K562 (cell line): ENCODE results near the gene YBX2. TPM values are rescaled to one million over a fixed set of nuclear protein-coding genes. Genes with fewer than 3 reads are reported as not detected.

Source experiments
- CBFA2T3 ChIP-seq: fragments of 450-650 bp; IDR thresholded peaks from 2 replicates; pipeline ENCODE4 v1.6.1; 2017
- DACH1 ChIP-seq: fragments of 450-650 bp; IDR thresholded peaks from 2 replicates; pipeline ENCODE4 v1.6.1; 2018; ENCODE audit not compliant: partially characterized antibody
- EGR1 ChIP-seq: fragments of 450-650 bp; conservative IDR thresholded peaks from 2 replicates; pipeline ENCODE4 v1.6.1; 2017; ENCODE audit warnings: mild to moderate bottlenecking
- ETV5 ChIP-seq: sonication (generic); formaldehyde crosslinking; IDR thresholded peaks from 2 replicates; pipeline ENCODE4 v1.4.0; 2020; ENCODE audit warnings: low read depth, mild to moderate bottlenecking, missing genetic modification reagents
- FIP1L1 ChIP-seq: fragments of 200-400 bp; formaldehyde crosslinking; IDR thresholded peaks from 2 replicates; pipeline ENCODE4 v1.6.1; 2018; ENCODE audit warnings: mild to moderate bottlenecking, low read depth, low read length; ENCODE audit not compliant: poor library complexity, severe bottlenecking
- FOSL1 ChIP-seq: fragments of 200-800 bp; sonication (Bioruptor generic); conservative IDR thresholded peaks from 2 replicates; pipeline ENCODE4 v1.6.1; 2016; ENCODE audit warnings: missing genetic modification characterization, missing compliant biosample characterization
- HLTF ChIP-seq: fragments of 450-650 bp; IDR thresholded peaks from 2 replicates; pipeline ENCODE4 v1.6.1; 2016
- KLF16 ChIP-seq: IDR thresholded peaks from 2 replicates; pipeline ENCODE4 v1.6.1; 2016; ENCODE audit warnings: antibody characterized with exemption
- L3MBTL2 ChIP-seq: fragments of 450-650 bp; IDR thresholded peaks from 2 replicates; pipeline ENCODE4 v1.6.1; 2016; ENCODE audit warnings: mild to moderate bottlenecking, moderate library complexity
- LEF1 ChIP-seq: fragments of 450-650 bp; IDR thresholded peaks from 2 replicates; pipeline ENCODE4 v1.6.1; 2016; ENCODE audit warnings: mild to moderate bottlenecking
- MCM5 ChIP-seq: fragments of 450-650 bp; IDR thresholded peaks from 2 replicates; pipeline ENCODE4 v1.6.1; 2016; ENCODE audit warnings: low read depth
- MYNN ChIP-seq, 2 experiments: sonication (generic); formaldehyde crosslinking in 1 of 2; IDR thresholded peaks; 2 replicates each; pipeline versions ENCODE4 v1.5.0 to v1.6.1; 2016 to 2020; ENCODE audit warnings: antibody characterized with exemption in 1 of 2, missing genetic modification reagents in 1 of 2
- PHB ChIP-seq: fragments of 250-450 bp; sonication (Bioruptor Pico); IDR thresholded peaks from 2 replicates; pipeline ENCODE4 v1.5.0; 2021
- RBM14 ChIP-seq: fragments of 200-400 bp; formaldehyde crosslinking; IDR thresholded peaks from 2 replicates; pipeline ENCODE4 v1.6.1; 2018; ENCODE audit warnings: low read depth, mild to moderate bottlenecking, low read length, moderate library complexity, borderline replicate concordance; ENCODE audit not compliant: insufficient read depth
- SP2 ChIP-seq: IDR thresholded peaks from 2 replicates; pipeline ENCODE4 v1.6.1; 2011; ENCODE audit warnings: mild to moderate bottlenecking, low read depth, low read length, moderate library complexity; ENCODE audit not compliant: poor library complexity, severe bottlenecking; ENCODE audit errors: extremely low read depth
- SPI1 ChIP-seq: IDR thresholded peaks from 2 replicates; pipeline ENCODE4 v1.6.1; 2011; ENCODE audit warnings: low read depth, low read length, control low read depth, borderline replicate concordance
- TCF3 ChIP-seq: sonication (generic); formaldehyde crosslinking; IDR thresholded peaks from 2 replicates; pipeline ENCODE4 v1.4.0; 2020; ENCODE audit warnings: mild to moderate bottlenecking, missing genetic modification reagents
- U2AF1 ChIP-seq: fragments of 200-400 bp; formaldehyde crosslinking; optimal IDR thresholded peaks from 2 replicates; pipeline ENCODE3; 2017; ENCODE audit warnings: mild to moderate bottlenecking, low read depth, low read length, moderate library complexity
- ZNF24 ChIP-seq: fragments of 450-650 bp; IDR thresholded peaks from 2 replicates; pipeline ENCODE4 v1.6.1; 2016
- ZNF384 ChIP-seq: IDR thresholded peaks from 2 replicates; pipeline ENCODE4 v1.6.1; 2012; ENCODE audit warnings: low read depth, low read length, improper control_type of control experiment
- ZNF668 ChIP-seq: fragments of 250-450 bp; sonication (Bioruptor Pico); IDR thresholded peaks from 2 replicates; pipeline ENCODE4 v1.8.0; 2022; ENCODE audit warnings: mild to moderate bottlenecking, inconsistent platforms
- polyA plus RNA-seq, 8 experiments: library from polyadenylated mRNA; depleted of rRNA in 4 of 8; stranded (reverse) in 5 of 8; unstranded in 3 of 8; fragments of >200 nt; fragmentation: Nextera tagmentation in 2 of 8; fragmentation: Illumina TruSeq in 1 of 8; extraction: Ambion mirVana in 2 of 8; extraction: Trizol in 1 of 8; gene quantifications; 2 replicates each; pipeline versions ENCODE4 v1.2.1 to v1.2.3, GENCODE V29; 2011 to 2014; ENCODE audit warnings: inconsistent platforms in 1 of 8, missing spikeins in 1 of 8
- total RNA-seq, 7 experiments: library from RNA; depleted of rRNA in 6 of 7; stranded (reverse); fragments of >200 nt in 6 of 7; fragmentation: Illumina TruSeq in 2 of 7; extraction: Trizol in 2 of 7; gene quantifications; 2 replicates each; pipeline versions ENCODE4 v1.2.1 to v1.2.3, GENCODE V29; 2011 to 2021; ENCODE audit warnings: low replicate concordance in 1 of 7
- TF ChIP-seq, protein P1 (sequence below), 2 experiments: IDR thresholded peaks; 2 replicates each; pipeline ENCODE4 v1.6.1; 2011; ENCODE audit warnings: borderline replicate concordance in 1 of 2, control low read depth in 1 of 2, low read depth in 1 of 2, low read length in 1 of 2, mild to moderate bottlenecking in 1 of 2, mixed read lengths in 1 of 2, moderate library complexity in 1 of 2; ENCODE audit not compliant: insufficient read depth in 1 of 2, insufficient read length in 1 of 2, poor library complexity in 1 of 2, severe bottlenecking in 1 of 2; ENCODE audit errors: extremely low read depth in 1 of 2
- TF ChIP-seq, protein P2 (sequence below): fragments of 250-450 bp; sonication (Bioruptor Pico); IDR thresholded peaks from 2 replicates; pipeline ENCODE4 v1.5.0; 2020; ENCODE audit warnings: mild to moderate bottlenecking
- TF ChIP-seq, protein P3 (sequence below): fragments of 450-650 bp; IDR thresholded peaks from 2 replicates; pipeline ENCODE4 v1.6.1; 2016; ENCODE audit warnings: missing biosample characterization, missing genetic modification characterization
- TF ChIP-seq, protein P4 (sequence below): fragments of 450-650 bp; IDR thresholded peaks from one replicate; pipeline ENCODE4 v1.6.1; 2018; ENCODE audit warnings: mild to moderate bottlenecking, moderate library complexity; ENCODE audit not compliant: partially characterized antibody
- TF ChIP-seq, protein P5 (sequence below), 2 experiments: fragments of 250-450 bp in 1 of 2; fragments of 450-650 bp in 1 of 2; sonication (Bioruptor Pico) in 1 of 2; IDR thresholded peaks; 2 replicates each; pipeline versions ENCODE4 v1.6.1 to v1.8.0; 2016 to 2021; ENCODE audit warnings: mild to moderate bottlenecking in 2 of 2, moderate library complexity in 2 of 2, missing compliant biosample characterization in 1 of 2, missing genetic modification characterization in 1 of 2

The YBX2 gene
- total and polyA plus RNA-seq, 9 of the 15 experiments (the other 6 are each of a cell fraction or from before 2014, with no cell fraction given), result 0.03 to 0.59 (median 0.27) TPM; not detected in 6

DNA sequence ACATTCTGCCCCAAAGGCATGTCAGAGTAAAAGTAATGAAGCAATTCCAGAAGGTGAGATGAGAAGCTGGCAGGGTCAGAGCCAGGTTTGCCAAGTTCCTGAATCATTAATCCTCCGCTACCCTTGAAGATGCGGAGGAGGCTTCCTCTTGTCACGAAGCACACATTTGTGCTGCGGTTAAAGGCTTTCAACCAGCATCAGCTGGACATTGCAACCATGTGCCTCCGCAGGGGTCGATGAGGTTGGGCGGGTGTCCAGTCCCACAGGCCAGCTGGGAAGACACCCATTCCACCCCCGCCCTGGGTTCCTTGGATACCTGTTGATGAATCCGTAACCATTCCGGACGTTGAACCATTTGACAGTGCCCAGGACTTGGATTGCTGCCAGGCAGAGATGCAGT is 1.3 kb downstream of the YBX2 start (continued):
- TF ChIP-seq SP2 (no peak), ZNF24 (no peak), CBFA2T3 (peak; percentile 68), ETV5 (CRISPR knock-in tag) (no peak), TCF3 (CRISPR knock-in tag) (peak; percentile 55), MCM5 (no peak), HLTF (no peak), FOSL1 (no peak), MYNN (IDR thresholded peaks at IDR 0.05) (peak; percentile 37; the same call in 1 of the 2 replicates), MYNN (CRISPR knock-in tag; IDR thresholded peaks at IDR 0.05) (no peak), L3MBTL2 (peak; percentile 65; the same call in 1 of the 2 replicates), U2AF1 (no peak), ZNF384 (no peak), DACH1 (peak; percentile 60), FIP1L1 (no peak), ZNF668 (CRISPR knock-in tag) (no peak), KLF16 (peak; percentile 65; the same call in 1 of the 2 replicates), PHB (CRISPR knock-in tag) (no peak), LEF1 (no peak), RBM14 (no peak), SPI1 (no peak), EGR1 (0 out of 2 replicates have a peak, but pooled peaks have one; percentile 26)
- TF ChIP-seq, protein P1, sequence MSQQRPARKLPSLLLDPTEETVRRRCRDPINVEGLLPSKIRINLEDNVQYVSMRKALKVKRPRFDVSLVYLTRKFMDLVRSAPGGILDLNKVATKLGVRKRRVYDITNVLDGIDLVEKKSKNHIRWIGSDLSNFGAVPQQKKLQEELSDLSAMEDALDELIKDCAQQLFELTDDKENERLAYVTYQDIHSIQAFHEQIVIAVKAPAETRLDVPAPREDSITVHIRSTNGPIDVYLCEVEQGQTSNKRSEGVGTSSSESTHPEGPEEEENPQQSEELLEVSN (IDR thresholded peaks at IDR 0.05; ENCODE audit: borderline replicate concordance in 1 of 2, extremely low read depth in 1 of 2, insufficient read depth in 1 of 2, insufficient read length in 1 of 2, low read depth in 1 of 2, low read length in 1 of 2, poor library complexity in 1 of 2, severe bottlenecking in 1 of 2), result peak in 1 of 2 experiments; percentile 47
- TF ChIP-seq, protein P2, sequence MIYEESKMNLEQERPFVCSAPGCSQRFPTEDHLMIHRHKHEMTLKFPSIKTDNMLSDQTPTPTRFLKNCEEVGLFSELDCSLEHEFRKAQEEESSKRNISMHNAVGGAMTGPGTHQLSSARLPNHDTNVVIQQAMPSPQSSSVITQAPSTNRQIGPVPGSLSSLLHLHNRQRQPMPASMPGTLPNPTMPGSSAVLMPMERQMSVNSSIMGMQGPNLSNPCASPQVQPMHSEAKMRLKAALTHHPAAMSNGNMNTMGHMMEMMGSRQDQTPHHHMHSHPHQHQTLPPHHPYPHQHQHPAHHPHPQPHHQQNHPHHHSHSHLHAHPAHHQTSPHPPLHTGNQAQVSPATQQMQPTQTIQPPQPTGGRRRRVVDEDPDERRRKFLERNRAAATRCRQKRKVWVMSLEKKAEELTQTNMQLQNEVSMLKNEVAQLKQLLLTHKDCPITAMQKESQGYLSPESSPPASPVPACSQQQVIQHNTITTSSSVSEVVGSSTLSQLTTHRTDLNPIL (CRISPR knock-in tag), result no peak
- TF ChIP-seq, protein P3, sequence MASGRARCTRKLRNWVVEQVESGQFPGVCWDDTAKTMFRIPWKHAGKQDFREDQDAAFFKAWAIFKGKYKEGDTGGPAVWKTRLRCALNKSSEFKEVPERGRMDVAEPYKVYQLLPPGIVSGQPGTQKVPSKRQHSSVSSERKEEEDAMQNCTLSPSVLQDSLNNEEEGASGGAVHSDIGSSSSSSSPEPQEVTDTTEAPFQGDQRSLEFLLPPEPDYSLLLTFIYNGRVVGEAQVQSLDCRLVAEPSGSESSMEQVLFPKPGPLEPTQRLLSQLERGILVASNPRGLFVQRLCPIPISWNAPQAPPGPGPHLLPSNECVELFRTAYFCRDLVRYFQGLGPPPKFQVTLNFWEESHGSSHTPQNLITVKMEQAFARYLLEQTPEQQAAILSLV (tag), result no peak
- TF ChIP-seq, protein P4, sequence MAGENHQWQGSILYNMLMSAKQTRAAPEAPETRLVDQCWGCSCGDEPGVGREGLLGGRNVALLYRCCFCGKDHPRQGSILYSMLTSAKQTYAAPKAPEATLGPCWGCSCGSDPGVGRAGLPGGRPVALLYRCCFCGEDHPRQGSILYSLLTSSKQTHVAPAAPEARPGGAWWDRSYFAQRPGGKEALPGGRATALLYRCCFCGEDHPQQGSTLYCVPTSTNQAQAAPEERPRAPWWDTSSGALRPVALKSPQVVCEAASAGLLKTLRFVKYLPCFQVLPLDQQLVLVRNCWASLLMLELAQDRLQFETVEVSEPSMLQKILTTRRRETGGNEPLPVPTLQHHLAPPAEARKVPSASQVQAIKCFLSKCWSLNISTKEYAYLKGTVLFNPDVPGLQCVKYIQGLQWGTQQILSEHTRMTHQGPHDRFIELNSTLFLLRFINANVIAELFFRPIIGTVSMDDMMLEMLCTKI, result no peak
- TF ChIP-seq, protein P5, sequence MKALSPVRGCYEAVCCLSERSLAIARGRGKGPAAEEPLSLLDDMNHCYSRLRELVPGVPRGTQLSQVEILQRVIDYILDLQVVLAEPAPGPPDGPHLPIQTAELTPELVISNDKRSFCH (CRISPR knock-in tag; IDR thresholded peaks at IDR 0.05), result no peak
- TF ChIP-seq, protein P5 (tag; IDR thresholded peaks at IDR 0.05), result no peak
